Upper lobe of left lung (tissue), 4 donors: ENCODE results near the gene FTO.

Experiments
- POLR2A ChIP-seq, 4 donors: fragments of 450-650 bp; IDR thresholded peaks; one replicate each; pipeline ENCODE4 v1.5.1; 2016 to 2017; ENCODE audit warnings: antibody characterized with exemption in 4 of 4, mild to moderate bottlenecking in 2 of 4
- POLR2AphosphoS5 ChIP-seq, 2 donors: sonication (generic); formaldehyde crosslinking; IDR thresholded peaks; one replicate each; pipeline ENCODE4 v1.5.1; 2017; ENCODE audit warnings: antibody characterized with exemption in 2 of 2
- TF ChIP-seq, protein P1 (sequence below), 6 experiments: fragments of 450-650 bp in 4 of 6; fragments of 200-600 bp in 2 of 6; sonication (generic) in 2 of 6; IDR thresholded peaks; one replicate each; pipeline ENCODE4 v1.5.1; 2016 to 2019; ENCODE audit warnings: antibody characterized with exemption in 6 of 6

DNA sequence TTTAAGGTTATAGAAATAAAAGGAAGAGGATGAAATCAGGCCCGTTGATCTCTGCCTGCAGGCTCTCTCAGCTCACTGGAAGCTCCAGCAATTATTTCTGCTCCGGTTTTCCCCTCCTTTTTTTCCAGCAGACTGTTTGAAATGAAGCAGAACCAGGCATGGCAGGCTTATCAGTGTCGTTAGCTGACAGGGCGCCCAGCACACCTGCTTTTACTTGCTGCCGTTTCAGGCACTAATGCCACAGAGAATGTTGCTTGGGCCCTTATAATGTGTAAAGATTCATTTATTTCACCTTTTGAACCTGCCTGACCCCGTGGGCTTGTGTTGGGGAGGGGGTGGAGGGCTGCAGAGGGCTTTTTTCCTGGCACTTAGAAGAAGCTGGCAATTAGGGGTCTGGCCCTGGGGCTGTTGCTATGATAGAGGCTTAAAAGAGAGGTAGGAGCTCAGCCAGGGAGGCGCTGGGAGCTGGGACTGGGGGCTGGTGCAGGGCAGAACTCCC, 474.6 kb downstream of the FTO start:
- TF ChIP-seq POLR2A (IDR thresholded peaks at IDR 0.05) (no peak), POLR2AphosphoS5 (IDR thresholded peaks at IDR 0.05) (no peak)
- TF ChIP-seq, protein P1, sequence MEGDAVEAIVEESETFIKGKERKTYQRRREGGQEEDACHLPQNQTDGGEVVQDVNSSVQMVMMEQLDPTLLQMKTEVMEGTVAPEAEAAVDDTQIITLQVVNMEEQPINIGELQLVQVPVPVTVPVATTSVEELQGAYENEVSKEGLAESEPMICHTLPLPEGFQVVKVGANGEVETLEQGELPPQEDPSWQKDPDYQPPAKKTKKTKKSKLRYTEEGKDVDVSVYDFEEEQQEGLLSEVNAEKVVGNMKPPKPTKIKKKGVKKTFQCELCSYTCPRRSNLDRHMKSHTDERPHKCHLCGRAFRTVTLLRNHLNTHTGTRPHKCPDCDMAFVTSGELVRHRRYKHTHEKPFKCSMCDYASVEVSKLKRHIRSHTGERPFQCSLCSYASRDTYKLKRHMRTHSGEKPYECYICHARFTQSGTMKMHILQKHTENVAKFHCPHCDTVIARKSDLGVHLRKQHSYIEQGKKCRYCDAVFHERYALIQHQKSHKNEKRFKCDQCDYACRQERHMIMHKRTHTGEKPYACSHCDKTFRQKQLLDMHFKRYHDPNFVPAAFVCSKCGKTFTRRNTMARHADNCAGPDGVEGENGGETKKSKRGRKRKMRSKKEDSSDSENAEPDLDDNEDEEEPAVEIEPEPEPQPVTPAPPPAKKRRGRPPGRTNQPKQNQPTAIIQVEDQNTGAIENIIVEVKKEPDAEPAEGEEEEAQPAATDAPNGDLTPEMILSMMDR (IDR thresholded peaks at IDR 0.05): no peak
